T47D (cell line): ENCODE measurements around the gene ZNF823.

Experiments used
- DNase-seq, 2 experiments: peaks; one replicate each; pipeline versions ENCODE4 v3.0.0 to v3.0.0-alpha.2; 2011 to 2012; ENCODE audit warnings: low read depth in 1 of 2, low spot score in 1 of 2
- JUND ChIP-seq: IDR thresholded peaks from 2 replicates; pipeline ENCODE4 v1.6.1; 2012; ENCODE audit warnings: low read depth
- in situ Hi-C: cut with HindIII; loops from 2 replicates; pipeline ENCODE4 v1.10.0; 2016; ENCODE audit warnings: low sequenced_read_pairs, low pct_unique_long_range_greater_than_20kb

The ZNF823 gene

DNA sequence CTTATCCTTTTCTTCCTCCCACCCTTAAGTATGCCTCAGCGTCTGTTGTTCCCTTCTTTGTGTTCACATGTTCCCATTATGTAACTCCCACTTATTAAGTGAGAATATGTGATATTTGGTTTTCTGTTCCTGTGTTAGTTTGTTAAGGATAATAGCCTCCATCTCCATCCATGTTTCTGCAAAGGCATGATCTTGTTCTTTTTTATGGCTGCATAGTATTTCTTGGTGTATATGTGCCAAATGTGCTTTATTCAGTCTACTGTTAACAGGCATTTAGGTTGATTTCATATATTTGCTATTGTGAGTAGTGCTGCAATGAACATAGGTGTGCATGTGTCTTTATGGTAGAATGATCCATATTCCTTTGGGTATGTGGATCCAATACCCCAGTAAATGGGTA, 24.9 kb upstream of the ZNF823 start:
- TF ChIP-seq JUND: no peak
- DNase-seq: no peak
- in situ Hi-C loops: no loop called here

DNA sequence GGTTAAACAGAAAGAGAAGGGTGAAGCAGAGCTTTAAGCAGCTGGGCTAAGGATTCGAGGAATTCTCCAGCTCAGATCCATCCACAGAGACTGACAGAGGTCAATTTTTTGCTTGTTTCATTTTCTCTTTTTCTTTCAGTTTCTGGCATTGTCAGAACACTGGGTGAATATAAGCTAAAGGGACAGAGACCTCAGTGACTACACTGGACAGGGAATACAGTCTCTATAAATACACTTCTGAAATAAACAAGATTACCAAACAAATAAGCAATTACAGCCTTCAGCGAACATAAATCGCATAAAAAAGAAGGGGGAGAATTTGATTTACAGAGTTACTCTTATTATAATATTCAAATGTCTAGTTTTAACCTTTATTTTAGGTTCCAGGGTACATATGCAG, 24.4 kb upstream of the ZNF823 start:
- in situ Hi-C loops: no loop called here
- DNase-seq: no peak
- TF ChIP-seq JUND: no peak

DNA sequence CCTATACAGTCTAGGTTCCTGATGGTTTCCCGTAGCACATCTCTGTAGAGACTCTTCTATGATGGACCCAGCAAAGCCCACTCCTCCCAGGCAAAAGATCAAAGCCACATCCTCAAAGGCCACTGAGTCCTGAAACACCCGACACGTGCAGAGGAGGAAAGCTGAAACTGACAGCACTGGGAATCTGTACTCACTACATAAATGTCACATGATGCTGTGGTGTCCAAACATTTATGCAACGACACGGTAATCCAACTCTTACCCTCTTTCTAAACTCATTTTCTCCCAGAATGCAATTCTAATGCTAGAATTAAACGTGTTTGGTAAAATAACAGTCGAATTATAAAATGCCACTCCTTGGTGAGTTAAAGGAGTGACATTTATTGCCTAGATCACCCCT, 21.1 kb upstream of the ZNF823 start:
- TF ChIP-seq JUND: no peak
- in situ Hi-C loops: no loop called here
- DNase-seq: no peak

DNA sequence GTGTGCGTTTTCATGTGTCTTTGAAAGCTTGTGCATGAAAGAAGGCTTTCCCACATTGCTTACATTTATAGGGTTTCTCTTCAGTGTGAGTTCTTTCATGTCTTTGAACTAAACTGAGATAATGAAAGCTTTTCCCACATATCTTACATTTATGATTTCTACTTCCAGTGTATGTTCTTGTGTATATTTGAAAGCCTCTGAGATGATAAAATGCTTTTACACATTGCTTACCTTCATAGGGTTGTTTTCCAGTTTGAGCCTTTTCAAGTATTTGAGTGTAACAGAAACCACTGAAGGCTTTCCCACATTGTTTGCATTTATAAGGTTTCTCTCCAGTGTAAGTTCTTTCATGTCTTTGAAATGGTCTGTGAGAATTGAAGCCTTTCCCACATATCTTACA, 18.2 kb upstream of the ZNF823 start:
- in situ Hi-C loops: no loop called here
- TF ChIP-seq JUND: no peak
- no peak for DNase-seq

DNA sequence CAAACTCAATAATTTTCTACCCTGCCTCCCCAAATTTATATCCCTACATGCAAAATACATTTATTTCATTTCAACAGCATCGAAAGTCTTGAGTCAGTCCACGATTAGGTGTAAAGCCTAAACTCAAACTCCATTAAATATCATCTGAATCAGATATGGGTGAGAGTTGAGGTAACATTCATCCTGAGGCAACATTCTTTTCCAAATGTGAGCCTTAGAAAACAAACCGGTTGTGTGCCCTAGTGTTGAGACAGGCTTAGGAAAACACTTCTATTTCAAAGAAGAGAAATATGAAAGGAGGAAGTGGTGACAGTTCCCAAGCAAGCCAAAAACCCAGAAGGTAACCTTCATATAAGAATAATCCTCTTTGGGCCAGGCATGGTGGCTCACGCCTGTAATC, 15.9 kb upstream of the ZNF823 start:
- TF ChIP-seq JUND: peak; percentile 67; the same call in 1 of the 2 replicates
- in situ Hi-C loops: no loop called here
- peak in 1 of 2 experiments; percentile 94 for DNase-seq

DNA sequence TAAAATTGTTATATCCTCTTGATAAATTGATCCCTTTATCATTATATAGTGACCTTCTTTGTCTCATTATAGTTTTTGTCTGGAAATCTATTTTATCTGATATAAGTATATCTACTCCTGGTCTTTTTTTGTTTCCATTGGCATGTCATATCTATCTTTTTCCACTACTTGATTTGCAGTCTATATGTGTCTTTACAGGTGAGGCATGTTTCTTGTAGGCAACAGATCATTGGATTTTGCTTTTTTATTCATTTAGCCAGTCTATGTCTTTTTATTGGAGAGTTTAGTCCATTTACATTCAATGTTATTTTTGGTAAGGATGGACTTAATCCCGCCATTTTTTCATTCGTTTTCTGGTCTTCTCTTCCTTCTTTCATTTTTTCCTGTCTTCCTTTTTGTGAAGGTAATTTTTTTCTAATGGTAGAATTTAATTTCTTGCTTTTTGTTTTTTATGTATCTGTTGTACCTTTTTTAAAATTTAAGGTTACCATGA, 13.5 kb upstream of the ZNF823 start:
- DNase-seq: no peak
- TF ChIP-seq JUND: no peak
- in situ Hi-C loops: no loop called here

DNA sequence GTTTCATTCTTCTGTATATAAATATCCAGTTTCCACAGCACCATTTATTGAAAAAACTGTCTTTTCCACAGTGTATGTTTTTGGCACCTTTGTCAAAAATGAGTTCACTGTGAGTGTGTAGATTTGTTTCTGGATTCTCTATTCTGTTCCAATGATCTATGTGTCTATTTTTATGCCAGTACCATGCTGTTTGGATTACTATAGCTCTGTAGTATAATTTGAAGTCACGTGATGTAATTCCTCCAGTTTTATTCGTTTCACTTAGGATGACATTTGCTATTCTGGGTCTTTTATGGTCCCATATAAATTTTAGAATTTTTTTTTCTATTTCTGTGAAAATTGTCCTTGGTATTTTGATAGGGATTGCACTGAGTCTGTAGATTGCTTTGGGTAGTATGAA, 11.0 kb upstream of the ZNF823 start:
- DNase-seq: no peak
- no peak for TF ChIP-seq JUND
- in situ Hi-C loops: no loop called here

DNA sequence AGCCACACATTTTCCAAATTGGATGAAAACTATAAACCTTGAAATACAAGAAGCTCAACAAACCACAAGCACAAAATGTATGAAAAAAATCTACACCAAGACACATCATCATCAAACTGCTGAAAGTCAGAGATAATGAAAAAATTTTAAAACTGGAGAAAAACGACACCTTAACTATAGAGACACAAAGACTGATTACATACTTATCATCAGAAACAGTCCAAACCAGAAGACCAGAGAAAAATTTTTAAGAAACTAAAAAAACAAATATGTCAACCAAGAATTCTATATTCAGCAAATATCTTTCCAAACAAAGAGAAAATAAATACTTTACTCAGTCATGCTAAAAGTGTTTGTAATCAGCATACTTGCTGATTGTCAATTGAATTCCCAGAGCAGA, 8.5 kb upstream of the ZNF823 start:
- no peak for TF ChIP-seq JUND
- in situ Hi-C loops: no loop called here
- DNase-seq: no peak

DNA sequence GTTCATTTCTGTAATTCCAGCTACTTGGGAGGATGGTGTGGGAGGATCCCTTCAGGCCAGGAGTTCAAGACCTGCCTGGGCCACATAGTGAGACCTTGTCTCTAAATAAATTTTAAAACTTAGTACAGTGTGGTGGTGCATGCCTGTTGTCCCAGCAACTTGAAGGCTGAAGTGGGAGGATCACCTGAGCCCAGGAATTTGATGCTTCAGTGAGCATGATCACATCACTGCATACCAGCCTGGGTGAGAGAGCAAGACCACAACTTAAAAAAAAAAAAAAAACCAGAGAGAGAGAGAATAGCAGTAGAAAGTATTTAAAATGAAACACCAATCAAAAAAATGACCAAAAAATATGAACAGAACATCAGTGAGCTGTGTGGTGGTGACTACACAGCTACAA, 7.1 kb upstream of the ZNF823 start:
- no peak for TF ChIP-seq JUND
- no peak for DNase-seq
- in situ Hi-C loops: no loop called here

DNA sequence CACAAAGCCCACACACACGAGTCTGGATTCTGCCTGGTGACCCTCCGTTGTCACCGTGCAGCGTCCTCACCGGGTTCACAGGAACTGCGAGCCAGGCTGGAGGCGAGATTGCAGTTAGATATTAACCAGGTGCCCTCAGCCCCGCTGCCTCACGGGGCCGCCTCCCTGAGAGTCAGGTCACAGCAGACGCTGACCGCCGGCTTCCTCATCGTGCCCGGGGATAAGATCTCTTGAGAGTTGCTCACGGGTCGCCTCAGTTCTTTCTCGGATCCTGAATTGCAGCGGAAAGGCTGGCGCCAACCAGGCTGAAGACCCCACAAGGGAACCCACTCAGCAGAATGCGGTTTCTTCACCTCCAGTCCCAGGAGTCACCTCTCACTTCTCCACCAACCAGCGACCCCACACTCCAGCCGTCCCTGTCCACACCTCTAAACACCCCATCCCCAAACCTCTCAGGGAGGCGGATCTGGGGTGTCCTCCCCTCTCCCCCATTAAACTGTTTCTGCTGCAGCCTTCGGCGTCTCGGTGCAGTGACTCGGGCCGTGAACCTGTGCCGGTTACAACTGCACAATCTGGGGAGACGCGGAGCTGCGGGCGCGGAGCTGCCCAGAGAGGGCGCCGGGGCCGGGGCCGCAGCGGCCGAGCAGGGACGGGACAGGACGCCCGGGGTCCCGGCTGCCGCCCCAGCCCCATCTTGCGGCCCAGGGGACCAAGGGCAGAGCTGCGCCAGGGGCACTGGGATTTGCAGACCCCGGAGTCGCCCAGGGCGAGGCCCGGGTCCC, 591 bp downstream of the ZNF823 start:
- peak in 1 of 2 experiments; percentile 69 for DNase-seq
- no peak for TF ChIP-seq JUND
- in situ Hi-C loops: no loop called here

DNA sequence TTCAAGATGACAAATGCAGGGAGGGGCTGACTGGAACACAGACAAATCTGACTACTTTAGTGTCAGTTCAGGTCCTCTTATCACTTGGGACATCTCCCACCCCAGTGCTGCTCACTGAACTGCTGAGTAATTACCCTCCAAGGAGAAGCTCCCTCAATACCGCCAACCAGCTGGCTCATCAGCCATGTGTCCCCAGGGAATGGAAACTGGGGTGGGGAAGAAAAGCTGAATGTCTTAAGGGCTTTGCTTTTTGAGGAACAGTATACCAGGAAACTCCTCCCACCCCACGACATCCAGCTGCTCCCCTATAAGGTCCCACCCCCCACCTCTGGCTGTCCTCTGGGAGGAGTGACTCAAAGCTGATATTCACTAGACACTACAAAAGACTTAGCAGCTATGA, 2.0 kb downstream of the ZNF823 start:
- no peak for DNase-seq
- in situ Hi-C loops: no loop called here
- TF ChIP-seq JUND: no peak

DNA sequence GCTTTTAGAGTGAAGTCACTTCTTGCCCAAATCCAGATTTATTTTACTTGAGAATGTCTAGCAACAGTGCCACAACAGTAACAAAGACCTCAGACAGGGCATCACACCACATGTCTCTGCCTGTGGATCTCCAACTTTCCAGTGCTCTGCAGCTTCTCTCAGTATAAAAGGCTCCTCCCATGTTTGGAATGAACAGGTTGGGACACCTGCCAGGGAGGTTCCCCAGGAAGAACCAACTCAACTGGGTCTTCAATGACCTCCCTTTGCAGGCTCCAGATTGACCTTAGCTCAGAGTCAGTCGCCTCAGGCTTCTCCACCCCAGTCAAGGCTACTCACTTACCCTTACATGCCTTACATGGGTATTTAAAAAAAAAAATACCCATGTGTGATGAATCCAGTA, 3.4 kb downstream of the ZNF823 start:
- in situ Hi-C loops: no loop called here
- DNase-seq: peak in 1 of 2 experiments; percentile 58
- TF ChIP-seq JUND: no peak

DNA sequence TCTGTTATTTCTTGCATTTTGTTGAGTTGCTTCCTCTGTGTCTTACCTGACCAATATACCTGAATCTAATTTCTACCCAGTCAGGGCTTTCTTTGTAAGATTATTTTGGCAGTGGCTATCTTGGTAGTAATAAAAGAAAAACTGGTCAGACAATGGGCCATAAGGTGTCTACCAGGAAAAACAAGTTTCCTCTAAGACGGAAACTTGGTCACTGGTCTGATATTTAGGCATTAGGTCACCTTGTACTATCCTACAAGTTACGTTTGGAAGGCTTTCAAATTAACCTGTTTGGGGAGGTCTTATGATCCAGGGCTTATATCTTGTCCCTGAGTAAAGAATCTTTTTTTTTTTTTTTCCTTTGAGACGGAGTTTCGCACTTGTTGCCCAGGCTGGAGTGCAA, 9.2 kb downstream of the ZNF823 start:
- peak in 1 of 2 experiments; percentile 60 for DNase-seq
- in situ Hi-C loops: no loop called here
- no peak for TF ChIP-seq JUND

DNA sequence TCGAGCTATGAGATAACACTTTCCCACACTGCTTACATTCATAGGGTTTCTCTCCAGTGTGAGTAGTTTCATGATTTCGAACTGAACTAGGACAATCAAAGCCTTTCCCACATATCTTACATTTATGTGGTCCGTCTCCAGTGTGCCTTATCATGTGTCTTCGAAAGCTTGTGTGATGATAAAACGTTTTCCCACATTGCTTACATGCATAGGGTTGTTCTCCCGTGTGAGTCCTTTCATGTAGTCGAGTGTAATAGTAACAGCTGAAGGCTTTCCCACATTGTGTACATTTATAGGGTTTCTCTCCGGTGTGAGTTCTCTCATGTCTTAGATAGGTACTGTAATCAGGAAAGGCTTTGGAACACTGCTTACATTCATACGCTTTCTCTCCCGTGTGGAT, 16.3 kb downstream of the ZNF823 start:
- no peak for TF ChIP-seq JUND
- in situ Hi-C loops: no loop called here
- no peak for DNase-seq
